ENCODE measurements around the gene UVRAG. TPM values are rescaled to one million over a fixed set of nuclear protein-coding genes. Genes with fewer than 3 reads are reported as not detected.
A peak's percentile ranks its signal among the peaks of the same experiment; 100 is the strongest.

UVRAG gene
- total RNA-seq, 1 experiment from 2014 or later: 52.7 TPM

- Histone ChIP-seq H3K9me2 (replicated peaks; ENCODE audit: insufficient read depth, low read length) (no peaks in the 10 kb centered on the region), H3K4me3 (ENCODE audit: low read length) (no peak overlapping the region), H3K4me2 (ENCODE audit: low read depth, low read length, poor library complexity, severe bottlenecking) (no peak overlapping the region), H3K36me3 (ENCODE audit: insufficient read depth, low read length) (peaks cover 19% of the 10 kb centered on the region; the same call in 1 of the 2 replicates), H3K27me3 (ENCODE audit: low read length) (no peaks in the 10 kb centered on the region), H2AFZ (ENCODE audit: low read length) (no peak overlapping the region), H3K27ac (ENCODE audit: low read length) (peak overlapping the region; percentile 5; the same call in 1 of the 2 replicates), H4K20me1 (ENCODE audit: insufficient read depth, low read depth, low read length) (peaks cover 8% of the 10 kb centered on the region), H3K9ac (ENCODE audit: low read length) (no peak overlapping the region), H3K79me2 (ENCODE audit: low read length) (peaks cover 97% of the 10 kb centered on the region), H3K4me1 (ENCODE audit: low read length) (peaks cover 33% of the 10 kb centered on the region), H3K9me3 (ENCODE audit: low read length) (no peaks in the 10 kb centered on the region)
- no peak for DNase-seq
Observed at GRCh38 chr11:75831915-75832502, 17.0 kb downstream of the UVRAG start.

- Histone ChIP-seq H3K9me3 (ENCODE audit: low read length) (no peaks in the 10 kb centered on the region), H3K36me3 (ENCODE audit: insufficient read depth, low read length) (peaks cover 24% of the 10 kb centered on the region; the same call in 1 of the 2 replicates), H3K27ac (ENCODE audit: low read length) (peak overlapping the region; percentile 51), H3K4me3 (ENCODE audit: low read length) (no peak overlapping the region), H3K9ac (ENCODE audit: low read length) (no peak overlapping the region), H3K27me3 (ENCODE audit: low read length) (no peaks in the 10 kb centered on the region), H3K9me2 (replicated peaks; ENCODE audit: insufficient read depth, low read length) (no peaks in the 10 kb centered on the region), H3K4me2 (ENCODE audit: low read depth, low read length, poor library complexity, severe bottlenecking) (no peak overlapping the region), H4K20me1 (ENCODE audit: insufficient read depth, low read depth, low read length) (no peaks in the 10 kb centered on the region; the same call in 1 of the 2 replicates), H3K4me1 (ENCODE audit: low read length) (peaks cover 36% of the 10 kb centered on the region), H3K79me2 (ENCODE audit: low read length) (peaks cover 99% of the 10 kb centered on the region), H2AFZ (ENCODE audit: low read length) (no peak overlapping the region)
- no peak for DNase-seq
Observed at GRCh38 chr11:75834728-75835127, 19.7 kb downstream of the UVRAG start.

GRCh38 chr11:75836417-75836816 lies 21.4 kb downstream of the UVRAG start:
- Histone ChIP-seq H3K27me3 (ENCODE audit: low read length) (no peaks in the 10 kb centered on the region), H3K36me3 (ENCODE audit: insufficient read depth, low read length) (peaks cover 13% of the 10 kb centered on the region; the same call in 1 of the 2 replicates), H2AFZ (ENCODE audit: low read length) (no peak overlapping the region), H3K79me2 (ENCODE audit: low read length) (peaks cover 99% of the 10 kb centered on the region), H3K9me2 (replicated peaks; ENCODE audit: insufficient read depth, low read length) (no peaks in the 10 kb centered on the region), H3K4me2 (ENCODE audit: low read depth, low read length, poor library complexity, severe bottlenecking) (peak overlapping the region; percentile 36), H3K27ac (ENCODE audit: low read length) (peak overlapping the region; percentile 52), H3K9me3 (ENCODE audit: low read length) (no peaks in the 10 kb centered on the region), H4K20me1 (ENCODE audit: insufficient read depth, low read depth, low read length) (no peaks in the 10 kb centered on the region), H3K9ac (ENCODE audit: low read length) (peak overlapping the region; percentile 40; the same call in 1 of the 2 replicates), H3K4me1 (ENCODE audit: low read length) (peaks cover 42% of the 10 kb centered on the region), H3K4me3 (ENCODE audit: low read length) (no peak overlapping the region)
- DNase-seq: no peak

- no peak overlapping the region for H3K9ac ChIP-seq (ENCODE audit: low read length)
- peaks cover 33% of the 10 kb centered on the region for H3K4me1 ChIP-seq (ENCODE audit: low read length)
- no peak overlapping the region for H3K27ac ChIP-seq (ENCODE audit: low read length)
- no peaks in the 10 kb centered on the region for H3K9me2 ChIP-seq (replicated peaks; ENCODE audit: insufficient read depth, low read length)
- no peaks in the 10 kb centered on the region for H3K9me3 ChIP-seq (ENCODE audit: low read length)
- peaks cover 99% of the 10 kb centered on the region for H3K79me2 ChIP-seq (ENCODE audit: low read length)
- H3K36me3 ChIP-seq (ENCODE audit: insufficient read depth, low read length): peaks cover 13% of the 10 kb centered on the region
- H3K27me3 ChIP-seq (ENCODE audit: low read length): no peaks in the 10 kb centered on the region
- H2AFZ ChIP-seq (ENCODE audit: low read length): no peak overlapping the region
- H3K4me3 ChIP-seq (ENCODE audit: low read length): no peak overlapping the region
- no peak overlapping the region for H3K4me2 ChIP-seq (ENCODE audit: low read depth, low read length, poor library complexity, severe bottlenecking)
- DNase-seq: no peak
- H4K20me1 ChIP-seq (ENCODE audit: insufficient read depth, low read depth, low read length): no peaks in the 10 kb centered on the region
Observed at GRCh38 chr11:75839851-75840250, 24.8 kb downstream of the UVRAG start.

GRCh38 chr11:75840522-75840921 lies 25.5 kb downstream of the UVRAG start:
- Histone ChIP-seq H3K4me3 (ENCODE audit: low read length) (no peak overlapping the region), H3K27me3 (ENCODE audit: low read length) (no peaks in the 10 kb centered on the region), H3K27ac (ENCODE audit: low read length) (no peak overlapping the region), H3K9ac (ENCODE audit: low read length) (no peak overlapping the region), H3K9me3 (ENCODE audit: low read length) (no peaks in the 10 kb centered on the region), H3K4me1 (ENCODE audit: low read length) (peaks cover 27% of the 10 kb centered on the region), H4K20me1 (ENCODE audit: insufficient read depth, low read depth, low read length) (no peaks in the 10 kb centered on the region; the same call in 1 of the 2 replicates), H3K9me2 (replicated peaks; ENCODE audit: insufficient read depth, low read length) (no peaks in the 10 kb centered on the region), H3K79me2 (ENCODE audit: low read length) (peaks cover 100% of the 10 kb centered on the region), H3K36me3 (ENCODE audit: insufficient read depth, low read length) (peaks cover 20% of the 10 kb centered on the region), H2AFZ (ENCODE audit: low read length) (no peak overlapping the region), H3K4me2 (ENCODE audit: low read depth, low read length, poor library complexity, severe bottlenecking) (no peak overlapping the region)
- DNase-seq: no peak

GRCh38 chr11:75841739-75842138 lies 26.7 kb downstream of the UVRAG start:
- no peaks in the 10 kb centered on the region for H3K9me3 ChIP-seq (ENCODE audit: low read length)
- H3K79me2 ChIP-seq (ENCODE audit: low read length): peaks cover 100% of the 10 kb centered on the region
- DNase-seq: no peak
- H3K4me2 ChIP-seq (ENCODE audit: low read depth, low read length, poor library complexity, severe bottlenecking): no peak overlapping the region
- H4K20me1 ChIP-seq (ENCODE audit: insufficient read depth, low read depth, low read length): no peaks in the 10 kb centered on the region; the same call in 1 of the 2 replicates
- no peak overlapping the region for H3K9ac ChIP-seq (ENCODE audit: low read length)
- H3K27ac ChIP-seq (ENCODE audit: low read length): no peak overlapping the region
- H3K4me1 ChIP-seq (ENCODE audit: low read length): peaks cover 15% of the 10 kb centered on the region
- no peak overlapping the region for H2AFZ ChIP-seq (ENCODE audit: low read length)
- no peaks in the 10 kb centered on the region for H3K9me2 ChIP-seq (replicated peaks; ENCODE audit: insufficient read depth, low read length)
- peaks cover 25% of the 10 kb centered on the region for H3K36me3 ChIP-seq (ENCODE audit: insufficient read depth, low read length)
- no peaks in the 10 kb centered on the region for H3K27me3 ChIP-seq (ENCODE audit: low read length)
- H3K4me3 ChIP-seq (ENCODE audit: low read length): no peak overlapping the region

- no peak overlapping the region for H3K4me2 ChIP-seq (ENCODE audit: low read depth, low read length, poor library complexity, severe bottlenecking)
Observed at GRCh38 chr11:75845324-75845723, 30.3 kb downstream of the UVRAG start.

GRCh38 chr11:75849894-75850293 lies 34.9 kb downstream of the UVRAG start:
- no peaks in the 10 kb centered on the region for H3K9me2 ChIP-seq (replicated peaks; ENCODE audit: insufficient read depth, low read length)
- peaks cover 7% of the 10 kb centered on the region for H3K4me1 ChIP-seq (ENCODE audit: low read length)
- no peak overlapping the region for H3K4me3 ChIP-seq (ENCODE audit: low read length)
- H3K79me2 ChIP-seq (ENCODE audit: low read length): peaks cover 94% of the 10 kb centered on the region
- no peaks in the 10 kb centered on the region for H3K9me3 ChIP-seq (ENCODE audit: low read length)
- H3K27me3 ChIP-seq (ENCODE audit: low read length): no peaks in the 10 kb centered on the region
- peaks cover 6% of the 10 kb centered on the region; the same call in 1 of the 2 replicates for H4K20me1 ChIP-seq (ENCODE audit: insufficient read depth, low read depth, low read length)
- DNase-seq: peak; percentile 68
- H3K9ac ChIP-seq (ENCODE audit: low read length): no peak overlapping the region
- H3K36me3 ChIP-seq (ENCODE audit: insufficient read depth, low read length): peaks cover 30% of the 10 kb centered on the region
- no peak overlapping the region for H2AFZ ChIP-seq (ENCODE audit: low read length)
- no peak overlapping the region for H3K27ac ChIP-seq (ENCODE audit: low read length)
- no peak overlapping the region for H3K4me2 ChIP-seq (ENCODE audit: low read depth, low read length, poor library complexity, severe bottlenecking)

More at GRCh38 chr11:75845324-75845723, 30.3 kb downstream of the UVRAG start:
- Histone ChIP-seq H3K27ac (ENCODE audit: low read length) (no peak overlapping the region), H3K36me3 (ENCODE audit: insufficient read depth, low read length) (peaks cover 16% of the 10 kb centered on the region), H3K9ac (ENCODE audit: low read length) (no peak overlapping the region), H3K27me3 (ENCODE audit: low read length) (no peaks in the 10 kb centered on the region), H3K9me3 (ENCODE audit: low read length) (no peaks in the 10 kb centered on the region), H4K20me1 (ENCODE audit: insufficient read depth, low read depth, low read length) (peaks cover 3% of the 10 kb centered on the region; the same call in 1 of the 2 replicates), H3K79me2 (ENCODE audit: low read length) (peaks cover 100% of the 10 kb centered on the region), H3K4me3 (ENCODE audit: low read length) (no peak overlapping the region), H2AFZ (ENCODE audit: low read length) (no peak overlapping the region), H3K4me1 (ENCODE audit: low read length) (peaks cover 8% of the 10 kb centered on the region), H3K9me2 (replicated peaks; ENCODE audit: insufficient read depth, low read length) (no peaks in the 10 kb centered on the region)
- DNase-seq: no peak
